ENCODE results near the gene DPYSL5.
"Not testable (repeated sequence)": the region's sequence is repeated elsewhere in the genome, so short reads cannot be mapped to it uniquely, and the experiment has no call there.

Gene DPYSL5

DNA sequence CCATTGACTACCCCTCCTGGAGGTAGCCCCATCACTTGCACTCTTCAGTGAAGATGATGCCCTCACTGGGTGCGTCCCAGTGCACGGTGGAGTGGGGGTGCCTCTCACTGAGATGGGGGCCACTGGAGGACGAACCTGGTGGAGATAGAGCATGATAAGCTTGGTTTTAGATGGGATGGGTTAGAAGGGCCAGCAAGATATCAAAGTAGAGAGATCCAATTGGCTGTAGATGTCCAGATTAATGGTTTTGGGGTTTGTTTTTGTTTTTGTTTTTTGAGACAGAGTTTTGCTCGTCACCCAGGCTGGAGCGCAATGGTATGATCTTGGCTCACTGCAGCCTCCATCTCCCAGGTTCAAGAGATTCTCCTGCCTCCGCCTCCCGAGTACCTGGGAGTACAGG lies 28.3 kb downstream of the DPYSL5 start:
- Histone ChIP-seq H3K27ac (ENCODE audit: poor library complexity, severe bottlenecking) (no peak overlapping the region), H3K27me3 (ENCODE audit: insufficient read depth, poor library complexity, severe bottlenecking) (peaks cover 11% of the 10 kb centered on the region), H3K9me3 (ENCODE audit: severe bottlenecking) (no peaks in the 10 kb centered on the region), H3K4me3 (ENCODE audit: severe bottlenecking) (no peak overlapping the region), H3K36me3 (ENCODE audit: low read depth) (no peaks in the 10 kb centered on the region), H3K4me1 (ENCODE audit: insufficient read depth, poor library complexity, severe bottlenecking) (no peaks in the 10 kb centered on the region)
- no peak for TF ChIP-seq CTCF (IDR thresholded peaks at IDR 0.05; ENCODE audit: poor library complexity, severe bottlenecking)
- DNase-seq (ENCODE audit: low spot score) (no peak), ATAC-seq (ENCODE audit: low read depth) (no peak)

DNA sequence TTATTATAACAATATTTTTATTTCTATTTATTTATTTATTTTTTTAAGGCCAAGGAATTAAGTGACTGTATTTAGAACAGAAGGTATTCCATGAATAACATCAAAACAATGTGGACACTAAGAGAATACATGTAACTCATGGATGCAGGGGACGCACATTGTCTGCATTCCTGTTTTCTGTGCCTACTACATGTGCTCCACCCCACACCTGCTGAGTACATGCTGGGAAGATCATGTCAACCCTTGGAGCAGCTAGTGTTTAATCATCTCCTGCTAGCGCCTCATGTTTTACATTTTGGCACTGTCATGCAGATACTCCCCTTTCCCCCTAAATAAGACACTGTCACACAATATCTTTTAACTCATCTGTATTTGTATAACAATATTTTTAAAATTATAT lies 29.3 kb downstream of the DPYSL5 start:
- Histone ChIP-seq H3K27me3 (ENCODE audit: insufficient read depth, poor library complexity, severe bottlenecking) (peaks cover 11% of the 10 kb centered on the region), H3K4me3 (ENCODE audit: severe bottlenecking) (no peak overlapping the region), H3K27ac (ENCODE audit: poor library complexity, severe bottlenecking) (no peak overlapping the region), H3K4me1 (ENCODE audit: insufficient read depth, poor library complexity, severe bottlenecking) (no peaks in the 10 kb centered on the region), H3K9me3 (ENCODE audit: severe bottlenecking) (no peaks in the 10 kb centered on the region), H3K36me3 (ENCODE audit: low read depth) (no peaks in the 10 kb centered on the region)
- TF ChIP-seq CTCF (IDR thresholded peaks at IDR 0.05; ENCODE audit: poor library complexity, severe bottlenecking): no peak
- ATAC-seq (ENCODE audit: low read depth): no peak
- DNase-seq (ENCODE audit: low spot score): no peak

DNA sequence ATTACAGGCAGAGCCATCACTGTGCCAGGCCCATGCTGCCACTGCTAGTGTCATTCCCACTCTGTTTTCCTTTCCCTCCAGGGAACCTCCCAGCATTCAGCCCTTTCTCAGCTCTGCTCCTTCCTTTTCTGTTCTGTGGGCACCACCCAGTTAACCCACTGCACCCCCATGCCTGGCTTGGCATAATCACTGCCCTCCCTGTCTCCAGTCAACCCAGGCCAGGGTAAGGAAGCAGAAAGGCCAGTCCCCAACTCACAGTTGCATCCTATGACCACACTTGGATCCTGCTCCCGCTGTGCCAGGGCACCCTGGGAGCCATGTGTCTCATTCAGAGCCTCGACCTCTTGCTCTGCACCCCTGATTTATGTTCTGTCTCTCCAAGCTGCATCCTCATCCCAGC lies 32.2 kb downstream of the DPYSL5 start:
- Histone ChIP-seq H3K36me3 (ENCODE audit: low read depth) (no peaks in the 10 kb centered on the region), H3K27ac (ENCODE audit: poor library complexity, severe bottlenecking) (no peak overlapping the region), H3K9me3 (ENCODE audit: severe bottlenecking) (no peaks in the 10 kb centered on the region), H3K4me3 (ENCODE audit: severe bottlenecking) (no peak overlapping the region), H3K27me3 (ENCODE audit: insufficient read depth, poor library complexity, severe bottlenecking) (peaks cover 2% of the 10 kb centered on the region), H3K4me1 (ENCODE audit: insufficient read depth, poor library complexity, severe bottlenecking) (no peaks in the 10 kb centered on the region)
- DNase-seq (ENCODE audit: low spot score) (no peak), ATAC-seq (ENCODE audit: low read depth) (no peak)
- TF ChIP-seq CTCF (IDR thresholded peaks at IDR 0.05; ENCODE audit: poor library complexity, severe bottlenecking): no peak

GRCh38 chr2:26880910-26881435 lies 33.0 kb downstream of the DPYSL5 start:
- Histone ChIP-seq H3K4me3 (ENCODE audit: severe bottlenecking) (no peak overlapping the region), H3K4me1 (ENCODE audit: insufficient read depth, poor library complexity, severe bottlenecking) (no peaks in the 10 kb centered on the region), H3K27me3 (ENCODE audit: insufficient read depth, poor library complexity, severe bottlenecking) (peaks cover 2% of the 10 kb centered on the region), H3K36me3 (ENCODE audit: low read depth) (no peaks in the 10 kb centered on the region), H3K9me3 (ENCODE audit: severe bottlenecking) (no peaks in the 10 kb centered on the region), H3K27ac (ENCODE audit: poor library complexity, severe bottlenecking) (no peak overlapping the region)
- TF ChIP-seq CTCF (IDR thresholded peaks at IDR 0.05; ENCODE audit: poor library complexity, severe bottlenecking): no peak
- DNase-seq (ENCODE audit: low spot score) (no peak), ATAC-seq (ENCODE audit: low read depth) (no peak)

- not testable (repeated sequence) for ATAC-seq (ENCODE audit: low read depth)
These were observed 34.3 kb downstream of the DPYSL5 start for GRCh38 chr2:26882220-26882619.

More at GRCh38 chr2:26882220-26882619, 34.3 kb downstream of the DPYSL5 start:
- not testable (repeated sequence) for H3K9me3 ChIP-seq (ENCODE audit: severe bottlenecking); DNase-seq (ENCODE audit: low spot score); H3K4me1 ChIP-seq (ENCODE audit: insufficient read depth, poor library complexity, severe bottlenecking); H3K36me3 ChIP-seq (ENCODE audit: low read depth); H3K27ac ChIP-seq (ENCODE audit: poor library complexity, severe bottlenecking); H3K27me3 ChIP-seq (ENCODE audit: insufficient read depth, poor library complexity, severe bottlenecking); H3K4me3 ChIP-seq (ENCODE audit: severe bottlenecking)
